ENCODE results near the gene ARL10. TPM values are rescaled to one million over a fixed set of nuclear protein-coding genes. Genes with fewer than 3 reads are reported as not detected.

The ARL10 gene, protein sequence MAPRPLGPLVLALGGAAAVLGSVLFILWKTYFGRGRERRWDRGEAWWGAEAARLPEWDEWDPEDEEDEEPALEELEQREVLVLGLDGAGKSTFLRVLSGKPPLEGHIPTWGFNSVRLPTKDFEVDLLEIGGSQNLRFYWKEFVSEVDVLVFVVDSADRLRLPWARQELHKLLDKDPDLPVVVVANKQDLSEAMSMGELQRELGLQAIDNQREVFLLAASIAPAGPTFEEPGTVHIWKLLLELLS
- total RNA-seq (10 to 100 TPM in 1 of 2 donors, 1 to 10 TPM in 1; 6.1 to 13.4 TPM), polyA plus RNA-seq (1 to 10 TPM; 1.5 to 2.6 TPM)
- long read RNA-seq, donor 1, full-length matches to known transcripts = 2 of 2 reads
- long read RNA-seq, donor 1, partial matches to known transcripts = 0 of 2 reads
- long read RNA-seq, donor 1, other reads (novel, unspliced or antisense) = 0 of 2 reads
- long read RNA-seq, donor 2, full-length matches to known transcripts = 1 of 6 reads
- long read RNA-seq, donor 2, partial matches to known transcripts = 0 of 6 reads
- long read RNA-seq, donor 2, other reads (novel, unspliced or antisense) = 5 of 6 reads
- long read RNA-seq, donor 3, full-length matches to known transcripts = 1 of 1 reads
- long read RNA-seq, donor 3, partial matches to known transcripts = 0 of 1 reads
- long read RNA-seq, donor 3, other reads (novel, unspliced or antisense) = 0 of 1 reads
- long read RNA-seq, donor 4 = 0 reads
- long read RNA-seq, donor 5, full-length matches to known transcripts = 2 of 2 reads
- long read RNA-seq, donor 5, partial matches to known transcripts = 0 of 2 reads
- long read RNA-seq, donor 5, other reads (novel, unspliced or antisense) = 0 of 2 reads

DNA sequence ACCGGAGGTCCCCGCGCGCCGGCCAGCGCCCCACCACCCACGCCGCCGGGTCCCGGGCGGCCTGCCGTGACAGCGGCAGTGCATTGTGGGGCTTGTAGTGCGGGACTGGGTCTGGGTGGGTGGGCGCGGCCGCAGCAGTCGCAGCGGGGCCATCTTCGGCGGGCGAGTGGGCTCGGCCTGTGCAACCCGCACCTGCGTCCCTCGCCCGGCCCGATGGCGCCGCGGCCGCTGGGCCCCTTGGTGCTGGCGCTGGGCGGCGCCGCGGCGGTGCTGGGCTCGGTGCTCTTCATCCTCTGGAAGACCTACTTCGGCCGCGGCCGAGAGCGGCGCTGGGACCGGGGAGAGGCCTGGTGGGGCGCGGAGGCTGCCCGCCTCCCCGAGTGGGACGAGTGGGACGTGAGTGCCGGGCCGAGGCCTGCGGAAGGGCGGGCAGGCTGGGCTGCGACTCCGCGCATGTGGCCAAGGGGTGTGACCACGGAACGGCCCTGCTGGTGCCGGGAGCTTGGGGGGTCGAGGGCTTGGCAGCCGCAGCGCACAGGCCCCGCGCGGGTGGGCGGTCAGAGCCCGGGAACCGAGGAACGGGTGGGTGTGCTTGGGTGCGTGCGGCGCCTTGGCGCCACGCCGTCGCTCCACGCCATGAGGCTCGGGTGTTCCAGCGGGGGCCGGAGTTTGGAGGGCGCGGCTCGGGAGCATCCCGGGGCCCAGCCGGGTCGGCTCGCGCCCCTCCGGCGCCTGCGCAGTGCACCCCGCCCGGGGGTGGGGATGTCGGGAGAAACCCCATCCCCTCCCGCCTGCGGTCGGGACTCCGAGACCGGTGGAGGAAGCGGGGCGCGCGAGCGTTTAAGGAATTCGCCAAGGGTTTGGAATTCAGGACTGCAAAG, at the start of gene ARL10:
ARL10 (plus strand) TSS at position 137 of the 881 bp plus-strand sequence; CDS start at position 214, 77 bp downstream.
- H3K27ac ChIP-seq (ENCODE audit: low read depth in 1 of 2, low read length in 1 of 2) = peak within 1 kb of the TSS; percentile 38 to 46
- H3K9ac ChIP-seq (ENCODE audit: insufficient read depth in 1 of 2, low read length in 2 of 2) = peak within 1 kb of the TSS in 1 of 2 donors; percentile 32
- 0 to 2% methylated on average over 70 to 108 of the region's 108 CpGs for WGBS, 2 donors
- no peaks in the 10 kb centered on the region for H3K9me3 ChIP-seq (ENCODE audit: control insufficient read depth in 4 of 4, insufficient read depth in 3 of 4, low read length in 3 of 4)
- TF ChIP-seq, protein P1, sequence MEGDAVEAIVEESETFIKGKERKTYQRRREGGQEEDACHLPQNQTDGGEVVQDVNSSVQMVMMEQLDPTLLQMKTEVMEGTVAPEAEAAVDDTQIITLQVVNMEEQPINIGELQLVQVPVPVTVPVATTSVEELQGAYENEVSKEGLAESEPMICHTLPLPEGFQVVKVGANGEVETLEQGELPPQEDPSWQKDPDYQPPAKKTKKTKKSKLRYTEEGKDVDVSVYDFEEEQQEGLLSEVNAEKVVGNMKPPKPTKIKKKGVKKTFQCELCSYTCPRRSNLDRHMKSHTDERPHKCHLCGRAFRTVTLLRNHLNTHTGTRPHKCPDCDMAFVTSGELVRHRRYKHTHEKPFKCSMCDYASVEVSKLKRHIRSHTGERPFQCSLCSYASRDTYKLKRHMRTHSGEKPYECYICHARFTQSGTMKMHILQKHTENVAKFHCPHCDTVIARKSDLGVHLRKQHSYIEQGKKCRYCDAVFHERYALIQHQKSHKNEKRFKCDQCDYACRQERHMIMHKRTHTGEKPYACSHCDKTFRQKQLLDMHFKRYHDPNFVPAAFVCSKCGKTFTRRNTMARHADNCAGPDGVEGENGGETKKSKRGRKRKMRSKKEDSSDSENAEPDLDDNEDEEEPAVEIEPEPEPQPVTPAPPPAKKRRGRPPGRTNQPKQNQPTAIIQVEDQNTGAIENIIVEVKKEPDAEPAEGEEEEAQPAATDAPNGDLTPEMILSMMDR (IDR thresholded peaks at IDR 0.05; ENCODE audit: control extremely low read depth, extremely low read depth) = no peak
- peaks cover 0 to 19% (median 7%) of the 10 kb centered on the region in 4 donors for H3K36me3 ChIP-seq (ENCODE audit: control insufficient read depth in 4 of 4, insufficient read depth in 4 of 4, low read length in 4 of 4)
- H3K27me3 ChIP-seq (ENCODE audit: control insufficient read depth in 3 of 3, insufficient read depth in 3 of 3, low read length in 2 of 3) = no peaks in the 10 kb centered on the region
- peak within 1 kb of the TSS; percentile 89 for H3K4me3 ChIP-seq
- DNase-seq (peak; percentile 37 to 51 (median 50)), ATAC-seq (ENCODE audit: insufficient read depth, low FRiP score) (peak; percentile 36)
- peaks cover 0 to 10% (median 4%) of the 10 kb centered on the region in 5 donors for H3K4me1 ChIP-seq (ENCODE audit: control insufficient read depth in 5 of 5, insufficient read depth in 5 of 5, low read length in 5 of 5)

DNA sequence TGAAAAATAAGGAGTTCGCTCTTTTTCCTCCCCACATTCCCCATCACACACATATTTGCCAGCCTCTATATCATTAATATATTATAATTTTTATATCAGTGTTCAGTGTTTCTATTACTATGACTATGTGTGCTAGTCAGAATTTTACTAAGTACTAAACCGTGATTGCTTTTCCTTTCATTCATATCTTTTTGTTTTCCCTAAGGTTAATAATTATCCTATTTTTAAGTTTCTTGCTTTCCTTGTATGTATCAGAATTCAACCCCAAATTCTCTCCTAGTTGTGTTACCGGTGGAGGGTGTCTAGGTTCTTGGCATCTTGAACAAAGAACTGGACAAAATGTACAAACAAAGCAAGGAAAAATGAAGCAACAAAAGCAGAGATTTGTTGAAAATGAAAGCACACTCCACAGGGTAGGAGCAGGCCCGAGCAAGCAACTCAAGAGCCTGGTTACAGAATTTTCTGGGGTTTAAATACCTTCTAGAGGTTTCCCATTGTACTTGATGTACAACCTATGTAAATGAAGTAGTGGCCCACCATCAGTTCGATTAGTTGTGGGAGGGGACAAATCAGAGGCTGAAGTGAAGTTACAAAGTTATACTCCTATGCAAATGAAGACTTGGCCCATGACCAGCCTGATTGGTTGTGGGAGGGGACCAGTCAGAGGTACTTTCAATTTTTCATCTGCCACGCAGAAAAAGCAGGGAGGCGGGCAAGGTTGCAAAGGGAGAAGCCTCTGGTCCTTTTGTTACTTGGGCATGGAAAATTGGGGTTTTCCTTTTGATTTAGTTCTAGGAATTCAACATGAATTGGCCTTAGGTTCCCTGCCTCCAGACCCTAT, 47.5 kb upstream of the ARL10 start:
- peaks cover 10 to 26% (median 12%) of the 10 kb centered on the region in 4 donors for H3K36me3 ChIP-seq (ENCODE audit: control insufficient read depth in 4 of 4, insufficient read depth in 4 of 4, low read length in 4 of 4)
- H3K4me1 ChIP-seq (ENCODE audit: control insufficient read depth in 5 of 5, insufficient read depth in 5 of 5, low read length in 5 of 5) = no peaks in the 10 kb centered on the region
- H3K27me3 ChIP-seq (ENCODE audit: control insufficient read depth in 3 of 3, insufficient read depth in 3 of 3, low read length in 2 of 3) = no peaks in the 10 kb centered on the region
- 78 to 84% methylated on average over 7 of the region's 7 CpGs for WGBS, 2 donors
- H3K9me3 ChIP-seq (ENCODE audit: control insufficient read depth in 4 of 4, insufficient read depth in 3 of 4, low read length in 3 of 4) = no peaks in the 10 kb centered on the region
- no peak overlapping the region for H3K9ac ChIP-seq (ENCODE audit: insufficient read depth in 1 of 2, low read length in 2 of 2)
- H3K27ac ChIP-seq (ENCODE audit: low read depth in 1 of 2, low read length in 1 of 2) = no peak overlapping the region
- TF ChIP-seq, protein P1 (IDR thresholded peaks at IDR 0.05; ENCODE audit: control extremely low read depth, extremely low read depth) = no peak
- no peak overlapping the region for H3K4me3 ChIP-seq
- ATAC-seq (ENCODE audit: insufficient read depth, low FRiP score) (no peak), DNase-seq (peak in 1 of 3 donors; percentile 3)

Measured in lung (tissue), 16 donors.